ENCODE data around the gene STOX1. TPM values are rescaled to one million over a fixed set of nuclear protein-coding genes. Genes with fewer than 3 reads are reported as not detected.
"Not testable (repeated sequence)": the region's sequence is repeated elsewhere in the genome, so short reads cannot be mapped to it uniquely, and the experiment has no call there.

Gene STOX1
- polyA plus RNA-seq, result 1 to 10 TPM in 2 of 3 donors, under 1 TPM in 1; 0.72 to 5.5 (median 2.4) TPM

- H3K27ac ChIP-seq (ENCODE audit: low read depth, low read length), result no peak within 1 kb of the TSS
- 5 to 6% (median 6%) methylated on average over 49 to 63 of the region's 63 CpGs for WGBS, 3 donors
Measured at GRCh38 chr10:68826764-68827591, at the start of gene STOX1. Gene STOX1, plus strand, starts transcription at chr10:68827531. Its CDS starts 93 bp downstream, at chr10:68827624.

- WGBS, 3 donors, result 91 to 95% (median 93%) methylated on average over 6 of the region's 6 CpGs
Measured at GRCh38 chr10:68781613-68782574, 45.4 kb upstream of the STOX1 start.

GRCh38 chr10:68784476-68784875 lies 42.9 kb upstream of the STOX1 start:
- WGBS, 3 donors, result 92 to 95% (median 95%) methylated on average over 7 of the region's 7 CpGs
- H3K27ac ChIP-seq (ENCODE audit: low read depth, low read length), result no peak overlapping the region

More at GRCh38 chr10:68781613-68782574, 45.4 kb upstream of the STOX1 start:
- no peak overlapping the region for H3K27ac ChIP-seq (ENCODE audit: low read depth, low read length)

- H3K27ac ChIP-seq (ENCODE audit: low read depth, low read length), result no peak overlapping the region
- WGBS, 3 donors, result 88 to 95% (median 94%) methylated on average over 3 of the region's 3 CpGs
Measured at GRCh38 chr10:68787813-68788212, 39.5 kb upstream of the STOX1 start.

GRCh38 chr10:68790476-68790875 lies 36.9 kb upstream of the STOX1 start:
- WGBS, 3 donors, result 95 to 98% (median 96%) methylated on average over 10 of the region's 10 CpGs

GRCh38 chr10:68792115-68792514 lies 35.2 kb upstream of the STOX1 start:
- H3K27ac ChIP-seq (ENCODE audit: low read depth, low read length), result no peak overlapping the region
- WGBS, 3 donors, result 56 to 74% (median 70%) methylated on average over 1 of the region's 1 CpG

More at GRCh38 chr10:68790476-68790875, 36.9 kb upstream of the STOX1 start:
- H3K27ac ChIP-seq (ENCODE audit: low read depth, low read length), result no peak overlapping the region

- 94 to 99% (median 95%) methylated on average over 4 of the region's 4 CpGs for WGBS, 3 donors
- no peak overlapping the region for H3K27ac ChIP-seq (ENCODE audit: low read depth, low read length)
Measured at GRCh38 chr10:68795886-68796532, 31.3 kb upstream of the STOX1 start.

- 85 to 90% (median 86%) methylated on average over 3 of the region's 3 CpGs for WGBS, 3 donors
- H3K27ac ChIP-seq (ENCODE audit: low read depth, low read length), result no peak overlapping the region
Measured at GRCh38 chr10:68796605-68797004, 30.7 kb upstream of the STOX1 start.

GRCh38 chr10:68800211-68800610 lies 27.1 kb upstream of the STOX1 start:
- H3K27ac ChIP-seq (ENCODE audit: low read depth, low read length), result no peak overlapping the region
- WGBS, 3 donors, result 54 to 85% (median 67%) methylated on average over 2 of the region's 2 CpGs

- H3K27ac ChIP-seq (ENCODE audit: low read depth, low read length), result no peak overlapping the region
- WGBS, 3 donors, result 93 to 100% (median 98%) methylated on average over 1 of the region's 1 CpG
Measured at GRCh38 chr10:68804692-68805091, 22.6 kb upstream of the STOX1 start.

GRCh38 chr10:68810830-68811229 lies 16.5 kb upstream of the STOX1 start:
- H3K27ac ChIP-seq (ENCODE audit: low read depth, low read length), result not testable (repeated sequence)
- 91 to 97% (median 92%) methylated on average over 9 of the region's 9 CpGs for WGBS, 3 donors

- WGBS, 3 donors, result 80 to 89% (median 84%) methylated on average over 7 of the region's 7 CpGs
- H3K27ac ChIP-seq (ENCODE audit: low read depth, low read length), result no peak overlapping the region
Measured at GRCh38 chr10:68811314-68812009, 15.9 kb upstream of the STOX1 start.

GRCh38 chr10:68812420-68812819 lies 14.9 kb upstream of the STOX1 start:
- 79 to 94% (median 86%) methylated on average over 4 of the region's 4 CpGs for WGBS, 3 donors
- no peak overlapping the region for H3K27ac ChIP-seq (ENCODE audit: low read depth, low read length)

GRCh38 chr10:68813559-68813958 lies 13.8 kb upstream of the STOX1 start:
- H3K27ac ChIP-seq (ENCODE audit: low read depth, low read length), result no peak overlapping the region

GRCh38 chr10:68816796-68817412 lies 10.4 kb upstream of the STOX1 start:
- WGBS, 3 donors, result 59 to 69% (median 60%) methylated on average over 4 of the region's 4 CpGs
- no peak overlapping the region for H3K27ac ChIP-seq (ENCODE audit: low read depth, low read length)

- WGBS, 3 donors, result 86 to 100% (median 94%) methylated on average over 1 of the region's 1 CpG
- not testable (repeated sequence) for H3K27ac ChIP-seq (ENCODE audit: low read depth, low read length)
Measured at GRCh38 chr10:68820359-68820758, 7.0 kb upstream of the STOX1 start.

GRCh38 chr10:68822626-68823025 lies 4.7 kb upstream of the STOX1 start:
- H3K27ac ChIP-seq (ENCODE audit: low read depth, low read length), result not testable (repeated sequence)
- WGBS, 3 donors, result 86 to 97% (median 89%) methylated on average over 2 of the region's 2 CpGs

GRCh38 chr10:68827592-68827959 lies 245 bp downstream of the STOX1 start:
- not testable (repeated sequence) for H3K27ac ChIP-seq (ENCODE audit: low read depth, low read length)
- WGBS, 3 donors, result 0% methylated on average over 9 to 16 of the region's 58 CpGs

Measured in adipose tissue (tissue), 3 donors.